Astrocyte of the hippocampus (primary cell): ENCODE results near the gene PGS1.
A peak's percentile ranks its signal among the peaks of the same experiment; 100 is the strongest.

Experiments used
- DNase-seq: peaks from one replicate; pipeline ENCODE4 v3.0.0; 2011; ENCODE audit warnings: low read depth, low spot score

Gene PGS1

DNA sequence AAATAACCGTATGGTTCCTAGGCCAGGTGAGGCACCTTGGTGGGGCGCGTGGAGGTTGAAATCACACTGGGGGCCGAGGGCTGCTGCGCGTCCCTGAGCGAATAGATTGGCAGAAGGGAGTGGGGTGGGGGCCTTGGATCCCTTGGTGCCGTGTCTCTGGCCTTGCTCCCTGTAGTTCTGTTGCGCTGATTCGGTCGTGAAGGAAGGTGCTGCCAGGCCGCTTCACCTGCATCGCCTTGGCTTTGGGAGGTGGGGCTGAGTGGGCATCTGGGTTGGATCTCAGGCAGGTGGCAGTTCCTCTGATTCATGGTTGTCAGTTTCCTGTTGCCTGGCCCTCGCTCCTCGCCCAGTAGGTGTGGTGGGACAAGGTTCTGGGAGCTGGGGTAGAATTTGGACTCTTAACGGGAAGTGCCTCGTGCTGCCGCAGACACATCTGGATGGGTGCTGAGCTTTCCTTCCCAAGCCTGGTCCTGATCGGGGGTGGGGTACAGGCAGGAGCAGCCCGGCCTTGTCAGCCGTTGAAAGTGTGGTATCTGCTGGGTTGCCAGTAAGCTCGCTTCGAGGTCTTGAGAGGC lies 30.1 kb downstream of the PGS1 start:
- DNase-seq = no peak

DNA sequence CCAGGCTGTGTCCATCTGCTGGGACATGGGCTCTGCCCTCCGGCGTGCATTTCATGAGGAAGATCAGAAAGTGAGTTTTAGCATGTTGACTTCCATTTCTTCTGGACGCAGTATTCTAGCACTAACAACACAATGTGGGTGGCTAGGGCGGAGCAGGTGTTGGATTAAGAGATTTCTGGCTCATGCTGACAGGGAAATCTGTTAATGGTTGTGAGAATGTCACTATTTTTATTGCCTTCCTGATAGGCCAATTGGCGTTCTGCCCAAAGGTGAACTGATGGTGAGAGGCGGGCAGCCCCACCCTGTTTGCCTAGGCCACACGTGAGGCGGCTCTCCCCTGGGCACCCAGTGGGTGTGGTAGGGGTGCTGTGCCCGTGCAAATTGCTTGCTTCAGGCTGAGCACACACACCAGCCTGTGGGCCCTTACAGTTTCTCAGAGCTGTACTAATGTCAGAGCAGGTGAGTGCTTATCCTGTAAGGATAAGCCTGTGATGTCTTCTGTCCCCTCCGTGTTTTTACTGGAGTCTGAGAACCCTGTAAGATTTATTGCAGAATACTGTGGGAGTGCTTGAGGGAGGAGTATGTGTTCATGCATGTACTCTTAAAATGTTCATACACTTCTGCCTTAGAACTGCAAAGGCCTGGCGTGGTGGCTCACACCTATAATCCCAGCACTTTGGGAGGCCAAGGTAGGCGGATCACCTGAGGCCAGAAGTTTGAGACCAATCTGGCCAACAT lies 30.9 kb downstream of the PGS1 start:
- DNase-seq = no peak

DNA sequence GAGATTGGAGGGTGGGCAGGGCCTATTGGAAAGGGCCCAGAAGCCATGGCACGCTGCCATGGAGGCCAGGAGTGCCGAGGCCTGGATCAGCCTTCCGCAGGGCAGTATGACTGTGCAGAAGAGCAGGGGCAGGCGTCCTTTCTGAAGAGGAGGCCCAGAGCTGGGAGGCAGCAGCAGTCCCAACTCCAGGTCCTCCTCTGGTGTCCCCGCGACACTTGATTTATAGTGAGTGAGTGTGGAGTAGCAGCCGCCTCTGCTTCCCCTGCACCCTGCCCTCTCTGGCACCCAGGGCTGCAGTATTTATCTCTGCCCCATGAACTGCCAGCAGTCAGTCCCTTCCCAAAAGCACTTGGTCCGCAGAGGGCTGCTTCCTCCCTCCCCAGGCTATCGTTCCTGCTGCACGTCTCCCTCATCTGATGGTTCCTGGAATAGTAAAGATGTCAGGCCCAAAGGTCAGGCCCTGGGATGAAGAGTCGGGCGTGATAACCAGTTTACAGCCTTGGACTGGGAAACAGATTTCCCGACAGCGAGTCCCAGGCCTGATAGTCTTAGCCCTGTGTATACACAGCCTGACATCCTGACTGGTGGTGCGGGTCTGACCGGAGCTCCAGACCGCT lies 32.9 kb downstream of the PGS1 start:
- no peak for DNase-seq

DNA sequence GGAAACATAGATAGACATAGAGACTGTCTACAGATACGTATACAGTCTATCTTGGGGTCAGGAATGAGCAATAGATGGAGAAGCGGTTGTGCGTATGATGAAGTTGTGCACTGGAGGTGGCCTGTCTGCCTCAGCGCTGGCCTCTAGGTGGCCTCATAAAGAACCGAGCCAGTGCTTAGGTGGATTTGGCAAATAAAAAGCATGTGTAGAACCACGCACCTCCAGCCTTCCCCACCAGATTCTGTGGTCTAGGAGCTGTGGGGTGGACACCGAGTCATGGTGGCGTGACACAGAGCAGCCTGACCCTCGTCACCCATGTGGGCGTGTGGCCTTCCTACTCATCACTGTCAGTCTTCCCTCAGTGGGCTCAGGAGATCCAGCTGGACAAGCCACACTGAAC lies 34.0 kb downstream of the PGS1 start:
- DNase-seq = no peak

DNA sequence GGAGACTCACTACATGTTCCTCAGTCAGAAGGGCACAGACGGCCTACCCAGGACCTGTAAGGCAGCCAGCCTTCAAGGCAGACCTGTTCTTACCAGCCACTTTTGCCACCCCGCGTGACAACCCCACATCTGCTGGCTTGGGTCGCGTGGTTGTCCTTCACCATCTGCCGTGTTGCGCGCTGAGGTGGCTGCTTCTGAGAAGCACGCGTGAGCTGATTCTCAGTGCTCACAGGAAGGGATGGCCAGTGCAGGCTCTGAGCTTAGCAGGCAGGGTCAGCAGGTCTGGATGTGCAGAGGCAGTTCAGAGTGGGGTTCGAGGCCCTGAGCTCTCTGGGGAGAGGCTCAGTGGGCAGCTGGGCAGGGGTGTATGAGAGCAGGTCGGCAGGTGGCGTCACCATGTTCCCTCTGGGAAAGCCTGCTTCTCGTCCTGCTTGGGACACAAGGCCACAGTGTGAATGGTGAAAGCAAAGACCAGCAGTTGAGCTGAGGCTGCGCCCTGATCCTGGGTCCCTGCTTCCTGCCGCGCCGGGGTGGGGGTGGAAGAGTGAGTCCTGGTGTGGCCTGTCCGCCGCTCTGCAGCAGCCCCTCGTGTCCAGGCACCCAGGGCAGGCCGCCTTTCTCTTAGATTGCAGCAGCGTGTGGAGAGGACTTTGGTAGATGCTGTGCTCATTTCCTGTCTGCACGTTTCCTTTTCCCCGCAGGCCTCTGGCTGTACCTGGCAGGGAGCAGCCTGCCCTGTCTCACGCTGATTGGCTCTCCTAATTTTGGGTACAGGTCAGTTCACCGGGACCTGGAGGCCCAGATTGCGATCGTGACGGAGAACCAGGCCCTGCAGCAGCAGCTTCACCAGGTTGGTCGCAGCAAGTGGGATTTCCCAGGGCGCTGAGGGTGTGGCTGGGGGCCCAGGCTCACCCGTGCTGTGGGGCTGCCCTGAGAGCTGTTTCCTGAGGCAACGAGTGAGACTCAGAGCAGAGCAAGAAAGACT lies 36.0 kb downstream of the PGS1 start:
- DNase-seq = no peak

DNA sequence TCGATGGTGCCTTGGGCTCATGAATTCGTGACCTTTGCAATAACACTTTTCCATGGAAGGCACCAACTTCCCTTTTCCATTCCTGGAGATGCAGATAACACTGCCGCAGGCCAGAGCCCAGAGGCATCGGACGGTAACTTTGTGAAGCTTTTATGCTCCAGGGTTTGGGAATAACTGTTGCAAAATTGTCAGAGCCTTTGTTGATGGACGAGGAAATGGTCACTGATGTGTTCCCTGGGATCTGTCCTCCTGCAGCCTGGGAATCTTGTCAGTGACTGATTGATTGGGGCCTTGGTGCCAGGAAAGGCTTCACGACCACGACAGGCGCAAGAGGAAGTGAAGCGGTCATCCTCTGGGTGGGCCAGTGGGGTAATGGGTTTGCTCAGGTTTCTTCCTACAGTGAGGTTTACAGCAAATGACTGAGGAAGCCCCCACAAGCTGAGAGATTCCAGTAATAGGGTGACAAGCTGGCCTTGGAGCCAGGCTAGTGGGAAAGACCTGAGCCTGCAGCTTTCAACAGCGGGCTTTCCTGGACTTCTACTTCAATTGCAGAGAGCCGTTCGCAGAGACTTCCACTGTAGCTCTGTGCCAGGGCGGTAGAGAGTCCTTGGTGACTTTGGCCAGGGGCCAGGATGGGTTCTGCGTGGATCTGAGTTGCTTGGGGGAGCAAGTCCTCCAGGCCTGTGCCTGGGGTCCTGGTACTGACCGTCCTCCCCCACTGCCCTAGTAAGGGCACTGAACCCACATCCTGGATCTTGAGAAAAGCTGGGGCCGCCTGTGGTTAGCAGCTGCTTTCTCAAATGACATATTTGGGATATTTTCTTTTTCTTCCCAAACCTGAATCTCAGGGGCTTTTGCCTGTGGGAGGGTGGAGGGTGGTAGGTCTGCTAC lies 37.6 kb downstream of the PGS1 start:
- DNase-seq = peak; percentile 79

DNA sequence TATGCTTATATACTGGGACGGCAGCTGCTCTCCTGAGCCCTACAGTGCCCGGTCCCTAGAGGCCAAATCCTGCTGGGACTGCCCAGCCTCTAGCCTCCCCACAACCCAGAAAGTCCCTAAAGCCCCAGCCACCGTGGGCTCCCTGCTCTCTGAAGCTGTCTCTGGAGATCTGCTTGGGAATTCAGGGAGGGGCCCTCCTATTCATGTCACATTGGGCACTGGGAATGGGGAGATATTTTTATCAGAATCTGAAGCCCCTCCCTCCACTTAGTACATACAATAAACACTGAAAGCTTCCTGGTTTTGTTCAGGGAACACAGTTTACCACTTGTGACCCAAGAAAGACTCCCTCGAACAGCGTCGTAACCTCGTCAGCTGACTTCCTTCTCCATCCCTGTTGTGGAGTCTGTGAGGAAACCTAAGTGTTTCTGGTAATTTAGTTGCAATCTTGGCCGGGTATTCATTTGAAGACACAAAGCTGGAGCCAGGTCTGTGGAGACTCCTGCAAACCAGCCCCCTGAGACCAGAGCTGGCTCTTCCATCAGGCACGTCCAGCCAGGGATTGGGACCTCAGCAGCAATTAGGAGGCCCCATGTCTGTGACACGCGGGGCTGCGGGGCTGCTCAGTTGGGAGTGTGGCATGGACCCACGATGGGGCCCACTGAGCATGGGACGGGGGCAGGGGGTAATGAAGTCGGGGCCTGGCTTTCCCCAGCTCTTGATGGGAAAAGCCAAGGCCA lies 38.5 kb downstream of the PGS1 start:
- peak; percentile 40 for DNase-seq

DNA sequence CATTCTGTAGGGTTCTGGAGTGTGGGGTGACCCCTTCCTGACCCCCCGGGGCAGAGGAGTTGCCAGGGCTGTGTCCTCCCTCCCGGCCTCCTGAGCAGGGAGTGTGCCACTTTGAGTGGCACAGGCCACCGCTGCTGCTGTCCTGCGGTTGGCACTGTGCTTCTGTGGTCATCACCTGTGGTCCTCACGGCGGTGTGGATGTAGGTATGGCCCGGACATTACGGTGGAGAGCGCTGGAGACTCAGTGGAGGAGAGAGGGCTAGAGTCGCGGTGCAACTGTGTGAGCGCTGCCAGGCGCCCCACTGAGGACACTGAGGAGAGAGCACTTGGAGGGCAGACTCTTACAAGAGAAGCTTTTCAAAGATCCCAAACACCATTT lies 39.1 kb downstream of the PGS1 start:
- DNase-seq = no peak

DNA sequence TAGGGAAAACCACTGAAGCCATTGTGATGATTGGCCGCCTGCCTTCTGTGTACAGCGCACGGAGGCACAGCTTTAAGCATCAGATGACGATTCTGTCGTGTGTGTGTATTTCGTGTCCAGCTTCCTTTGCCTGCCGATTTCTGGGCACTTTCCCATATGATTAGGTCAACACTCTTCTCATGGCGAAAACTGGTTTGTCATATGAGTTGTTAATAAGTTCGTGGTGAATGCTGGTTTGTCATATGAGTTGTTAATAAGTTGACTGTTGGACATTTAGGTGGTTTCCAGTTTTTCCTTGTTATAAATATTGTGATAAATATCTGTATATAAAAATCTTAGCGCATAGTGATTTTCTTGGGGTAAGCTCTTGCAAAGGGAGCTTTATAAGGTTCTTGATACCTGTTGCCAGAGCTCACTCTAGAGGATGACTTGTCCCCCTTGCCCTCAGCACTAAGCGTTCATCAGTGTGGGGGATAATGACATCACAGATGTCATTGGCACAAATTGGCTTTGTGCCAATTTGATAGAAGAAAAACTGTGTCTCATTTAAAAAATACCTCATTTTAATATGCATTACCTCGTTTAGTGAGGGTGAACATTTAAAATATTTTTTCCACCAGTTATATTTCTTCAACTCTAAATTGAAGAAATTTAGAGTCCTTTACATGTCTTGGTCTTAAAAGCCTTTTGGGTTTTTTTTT lies 40.0 kb downstream of the PGS1 start:
- DNase-seq = no peak

DNA sequence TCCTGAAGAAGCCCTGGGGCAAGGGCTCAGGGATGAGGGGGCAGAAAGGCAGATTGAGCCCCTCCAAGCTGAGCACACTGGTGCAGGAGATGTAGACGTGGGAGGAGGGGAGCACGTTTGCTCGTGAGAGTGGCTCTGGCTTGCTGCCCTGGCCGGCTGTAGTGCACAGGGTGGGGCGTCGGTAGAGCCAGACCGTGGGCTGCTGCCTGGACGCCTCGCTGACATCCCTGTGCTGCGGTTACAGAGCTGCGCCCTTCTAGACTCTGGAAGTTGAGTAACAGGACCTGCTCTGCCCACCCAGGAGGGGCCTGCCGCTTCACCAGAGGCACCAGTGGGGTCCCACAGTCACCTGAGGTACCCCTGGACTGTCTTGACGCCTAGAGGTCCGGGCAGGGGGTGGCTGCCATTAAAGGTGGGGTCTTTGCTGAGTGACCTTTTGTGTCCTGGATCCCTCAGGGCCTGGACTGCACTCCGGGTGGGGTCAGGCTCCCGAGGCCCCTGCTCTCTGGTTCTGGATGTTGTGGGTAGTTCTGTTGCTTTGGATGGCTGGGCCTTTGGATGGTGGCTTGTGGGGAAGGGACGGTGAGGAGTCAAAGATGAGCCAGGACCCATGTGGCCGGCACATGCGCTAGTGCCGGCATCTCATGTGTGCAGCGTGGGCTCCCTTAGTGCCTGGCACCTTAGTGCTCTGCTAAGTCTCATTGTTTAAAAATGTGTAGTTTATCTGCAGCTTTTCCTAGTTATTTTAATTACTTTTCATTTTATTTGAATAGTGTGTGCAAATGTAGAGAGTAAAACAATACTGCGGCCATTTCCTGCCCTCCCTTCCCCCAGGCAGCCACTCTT lies 41.7 kb downstream of the PGS1 start:
- DNase-seq = no peak

DNA sequence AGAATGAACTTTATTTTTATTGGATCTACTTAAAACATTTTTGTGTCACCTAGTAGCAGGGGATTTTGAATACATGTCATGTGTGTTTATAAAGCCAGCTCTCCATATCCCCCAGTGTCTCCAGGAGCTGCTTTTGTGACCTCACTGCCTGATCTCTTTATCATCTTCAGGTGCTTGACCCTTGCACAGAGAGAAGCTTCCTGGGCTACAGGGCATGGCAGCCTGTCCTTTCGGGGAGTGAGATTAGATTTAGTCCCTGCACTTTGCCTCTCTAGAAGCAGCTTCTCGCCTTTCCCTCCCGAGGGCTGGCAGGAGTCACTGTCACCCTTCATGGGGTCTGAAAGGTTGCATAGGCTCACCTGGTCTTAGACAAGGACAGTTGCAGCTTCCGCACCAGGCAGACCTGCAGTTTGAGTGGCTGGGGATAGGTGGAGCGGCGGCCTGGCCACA lies 42.7 kb downstream of the PGS1 start:
- DNase-seq = no peak

DNA sequence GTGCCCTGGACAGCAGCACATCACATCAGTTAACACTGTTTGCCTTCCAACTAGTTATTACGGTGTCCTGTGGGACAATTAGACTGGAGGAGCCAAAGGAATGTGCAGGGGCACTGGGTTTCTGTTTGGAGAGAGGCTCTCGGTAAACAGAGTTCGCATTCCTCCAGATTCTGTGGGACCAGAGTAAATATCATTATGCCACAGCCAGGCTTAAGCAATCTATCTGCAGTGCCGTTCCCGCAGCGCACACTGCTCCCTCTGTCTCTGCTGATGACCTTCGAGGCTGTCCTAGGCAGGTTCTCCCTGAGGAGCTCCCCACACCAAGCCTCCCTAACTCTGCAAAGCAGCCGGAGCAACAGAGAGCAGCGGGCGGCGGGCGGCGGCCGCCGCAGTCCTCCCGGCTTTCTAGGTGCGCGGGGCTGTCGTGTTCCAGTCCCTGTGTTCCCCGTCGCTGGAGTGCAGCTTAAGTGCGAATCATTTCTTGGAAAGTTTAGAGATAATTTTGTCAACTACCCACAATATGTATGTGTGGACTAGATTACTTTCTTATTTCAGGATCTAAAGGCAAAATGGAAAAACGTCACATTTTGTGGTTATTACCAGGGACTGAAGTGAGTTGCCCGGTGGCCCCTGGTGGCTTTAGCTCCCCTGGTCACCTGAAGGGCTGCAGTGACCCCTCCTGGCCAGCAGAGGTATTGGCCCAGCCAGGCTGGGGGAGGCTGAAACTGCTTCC lies 43.3 kb downstream of the PGS1 start:
- DNase-seq = peak; percentile 90

DNA sequence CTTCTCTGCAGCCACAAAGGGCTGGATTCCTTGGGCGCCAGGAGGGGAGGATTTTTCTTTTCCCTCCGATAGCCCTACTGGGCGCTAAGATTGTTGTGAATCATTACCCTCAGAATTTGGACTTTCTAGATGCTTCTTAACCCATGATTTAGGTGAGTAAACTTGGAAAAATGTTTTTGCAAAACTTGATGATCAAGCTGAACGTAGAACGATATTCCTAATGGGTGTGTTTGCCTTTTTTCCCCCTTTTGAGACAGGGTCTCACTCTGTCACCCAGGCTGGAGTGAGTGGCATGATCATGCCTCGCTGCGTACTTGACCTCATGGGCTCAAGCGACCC lies 43.8 kb downstream of the PGS1 start:
- no peak for DNase-seq

DNA sequence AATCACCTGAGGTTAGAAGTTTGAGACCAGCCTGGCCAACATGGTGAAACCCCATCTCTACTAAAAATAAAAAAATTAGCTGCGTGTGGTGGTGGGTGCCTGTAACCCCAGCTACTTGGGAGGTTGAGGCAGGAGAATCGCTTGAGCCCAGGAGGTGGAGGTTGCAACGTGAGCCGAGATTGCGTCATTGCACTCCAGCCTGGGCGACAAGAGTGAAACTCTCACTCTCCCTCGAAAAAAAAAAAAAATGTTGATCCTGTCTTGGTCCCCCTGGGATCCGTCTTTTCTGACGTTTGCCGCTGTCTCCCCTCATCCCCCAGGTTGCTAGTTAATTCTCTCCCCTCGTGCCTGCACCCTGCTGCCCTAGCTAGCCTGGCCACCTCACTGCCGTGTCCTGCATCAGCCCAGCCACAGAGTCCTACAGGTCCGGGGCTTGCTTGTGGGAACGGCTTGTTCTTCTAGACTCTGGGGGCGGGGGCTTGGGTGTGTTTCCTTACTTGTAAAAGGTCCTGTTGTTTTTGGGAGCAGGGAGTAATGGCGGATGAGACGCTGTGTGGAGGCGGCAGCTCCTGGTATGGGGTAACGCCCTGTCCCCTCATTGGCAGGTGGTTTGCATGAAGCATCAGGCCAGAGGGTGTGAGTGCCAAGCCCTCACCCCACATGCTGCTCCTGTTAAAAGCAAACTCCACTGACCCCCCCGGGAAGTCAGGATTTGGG lies 44.6 kb downstream of the PGS1 start:
- DNase-seq = no peak

DNA sequence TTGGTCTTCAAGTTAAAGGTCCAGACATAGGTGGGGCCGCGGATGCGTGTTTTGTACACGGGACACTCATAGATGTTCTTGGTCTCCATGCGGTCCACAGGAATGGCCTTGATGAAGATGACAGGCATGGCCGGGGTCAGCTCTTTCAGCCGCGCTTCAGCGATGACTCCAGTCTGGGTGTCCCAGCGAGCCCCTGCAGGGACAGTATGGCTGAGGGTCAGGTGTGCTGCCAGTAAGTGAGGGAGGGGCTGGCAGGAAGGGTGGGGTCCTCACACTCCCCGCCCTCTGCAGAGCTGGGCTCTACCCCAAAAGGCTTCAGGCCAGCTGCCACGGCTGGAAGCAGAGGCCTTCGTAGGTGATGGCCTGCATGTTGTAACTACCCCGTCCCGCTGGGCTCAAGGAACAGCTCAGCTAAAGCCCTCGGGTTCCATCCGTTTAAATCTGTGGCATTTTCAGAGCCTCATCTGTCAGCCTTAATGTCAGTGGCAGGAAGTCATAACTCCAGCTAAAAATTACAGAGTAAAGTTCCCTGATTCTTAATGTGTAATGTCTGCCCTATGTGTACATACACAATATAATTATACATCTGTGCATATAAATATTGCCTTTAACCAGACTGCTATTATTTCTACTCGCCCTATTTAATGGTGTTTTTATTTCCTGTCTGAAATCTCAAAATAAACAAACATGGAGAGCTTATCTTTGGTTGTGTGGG lies 45.7 kb downstream of the PGS1 start:
- DNase-seq = no peak

DNA sequence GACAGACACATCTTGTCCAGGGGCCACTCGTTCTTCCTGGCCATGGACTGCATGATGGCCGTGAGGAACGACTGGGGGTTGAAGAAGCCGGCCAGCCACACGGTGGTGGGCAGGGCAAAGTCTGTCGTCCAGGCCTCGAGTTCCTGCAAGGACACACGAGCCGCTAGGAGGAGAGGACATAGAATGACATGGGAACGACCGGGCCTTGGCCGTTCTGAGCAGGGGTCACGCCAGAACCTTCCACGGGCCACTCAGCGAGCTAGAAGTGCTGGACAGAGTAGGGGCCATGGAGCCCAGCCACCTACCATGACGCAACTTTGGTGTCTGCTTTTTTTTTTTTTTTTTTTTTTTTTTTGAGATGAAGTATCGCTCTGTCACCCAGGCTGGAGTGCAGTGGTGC lies 47.0 kb downstream of the PGS1 start:
- DNase-seq = no peak
